Fibroblast of skin of back (primary cell): Measurements from ENCODE around the gene CYTH3.

Source experiments
- DNase-seq: peaks from one replicate; pipeline ENCODE4 v3.0.0-alpha.2; 2013

CYTH3 gene

DNA sequence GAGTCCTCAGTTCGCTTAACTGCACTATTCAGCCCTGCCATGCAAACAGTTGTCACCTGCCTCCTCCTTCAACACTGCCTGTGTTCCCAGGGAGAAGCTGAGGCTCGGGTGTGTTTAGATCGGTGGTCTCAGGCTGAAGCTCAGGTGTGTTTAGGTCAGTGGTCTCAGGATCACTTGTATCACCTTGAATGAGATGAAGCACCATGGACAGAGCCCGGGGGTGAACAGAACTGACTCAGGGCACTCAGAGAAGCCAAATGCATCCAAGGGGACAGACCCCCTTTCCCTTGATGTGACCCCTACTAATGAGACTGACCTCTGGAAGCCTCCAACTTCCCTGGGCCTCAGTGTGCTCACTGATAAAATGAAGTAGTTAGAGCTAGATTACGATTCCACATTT is 84.0 kb downstream of the CYTH3 start:
- DNase-seq: no peak

DNA sequence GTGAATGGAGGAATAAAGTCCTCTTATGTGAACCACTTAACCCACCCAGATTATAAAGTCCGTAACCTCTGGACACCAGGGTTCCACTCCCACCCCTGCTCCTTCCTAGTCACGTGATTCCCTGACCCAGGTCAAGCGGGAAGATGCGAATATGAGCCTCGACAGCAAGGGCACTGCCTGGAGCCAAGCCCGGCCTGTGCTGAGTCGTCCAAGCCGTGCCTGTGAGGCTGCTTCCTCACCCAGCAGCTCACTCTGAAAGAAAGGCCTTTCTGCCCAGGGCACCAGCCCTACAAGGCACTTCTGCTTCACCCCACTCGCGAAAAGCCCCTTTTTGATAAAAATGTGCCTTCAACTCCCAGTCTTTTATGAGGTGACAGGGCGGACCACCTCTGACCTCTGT is 85.8 kb downstream of the CYTH3 start:
- no peak for DNase-seq

DNA sequence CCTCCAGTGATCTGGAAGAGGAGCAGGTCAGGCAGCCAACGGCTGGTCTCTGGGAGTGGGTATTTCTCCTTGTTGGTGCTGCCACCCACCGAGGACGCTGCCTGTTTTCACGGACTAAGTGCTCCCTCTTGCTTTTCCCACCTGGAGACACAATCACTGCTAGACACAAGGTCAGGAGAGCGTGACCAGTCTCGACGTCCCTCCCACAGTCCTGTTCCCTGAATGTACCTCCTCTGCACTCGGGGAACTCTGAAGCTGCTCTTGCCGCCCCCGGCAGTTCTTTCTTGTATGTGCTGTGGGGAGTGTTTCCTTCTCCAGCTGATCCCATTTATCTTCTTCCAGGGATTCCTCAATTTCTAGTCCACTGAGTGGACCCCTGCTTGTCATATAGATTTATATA is 89.4 kb downstream of the CYTH3 start:
- DNase-seq: no peak

DNA sequence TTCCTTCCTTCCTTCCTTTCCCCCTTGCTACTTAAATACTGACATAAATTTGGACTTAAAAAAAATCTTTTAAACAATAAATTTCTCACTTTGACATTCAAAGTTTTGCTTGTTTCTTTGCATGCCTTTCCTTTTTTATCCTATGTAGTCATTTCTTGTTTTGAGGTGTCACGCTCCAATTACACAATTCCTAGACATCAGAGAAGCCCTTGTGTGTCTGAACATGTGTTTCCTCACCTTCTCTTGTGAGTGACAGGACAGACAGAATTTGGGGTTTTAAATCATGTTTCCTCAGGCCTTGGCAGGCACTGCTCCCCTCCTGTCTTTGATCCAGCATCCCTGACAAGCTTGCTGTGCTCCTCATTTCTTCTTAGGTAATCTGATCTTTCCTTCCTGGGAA is 91.3 kb downstream of the CYTH3 start:
- DNase-seq: no peak

DNA sequence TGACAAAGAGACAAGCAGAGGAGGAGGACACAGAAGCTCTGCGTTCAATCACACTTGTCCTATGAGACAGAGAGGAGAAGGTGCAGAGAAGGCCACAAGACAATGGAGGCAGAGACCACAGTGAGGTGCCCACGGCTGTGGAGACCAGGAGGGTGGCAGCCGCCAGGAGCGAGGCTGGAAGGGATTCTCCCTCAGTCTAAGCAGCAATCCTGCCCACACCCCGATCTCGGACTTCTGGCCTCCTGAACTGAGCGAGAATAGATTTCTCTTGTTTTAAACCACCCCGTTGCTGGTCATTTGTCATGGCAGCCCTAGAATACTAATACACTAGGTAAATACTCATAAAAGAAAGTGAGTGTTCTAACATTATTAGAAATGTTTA is 92.1 kb downstream of the CYTH3 start:
- DNase-seq: no peak

GRCh38 chr7:6179620-6180343 is 92.6 kb downstream of the CYTH3 start:
- no peak for DNase-seq

DNA sequence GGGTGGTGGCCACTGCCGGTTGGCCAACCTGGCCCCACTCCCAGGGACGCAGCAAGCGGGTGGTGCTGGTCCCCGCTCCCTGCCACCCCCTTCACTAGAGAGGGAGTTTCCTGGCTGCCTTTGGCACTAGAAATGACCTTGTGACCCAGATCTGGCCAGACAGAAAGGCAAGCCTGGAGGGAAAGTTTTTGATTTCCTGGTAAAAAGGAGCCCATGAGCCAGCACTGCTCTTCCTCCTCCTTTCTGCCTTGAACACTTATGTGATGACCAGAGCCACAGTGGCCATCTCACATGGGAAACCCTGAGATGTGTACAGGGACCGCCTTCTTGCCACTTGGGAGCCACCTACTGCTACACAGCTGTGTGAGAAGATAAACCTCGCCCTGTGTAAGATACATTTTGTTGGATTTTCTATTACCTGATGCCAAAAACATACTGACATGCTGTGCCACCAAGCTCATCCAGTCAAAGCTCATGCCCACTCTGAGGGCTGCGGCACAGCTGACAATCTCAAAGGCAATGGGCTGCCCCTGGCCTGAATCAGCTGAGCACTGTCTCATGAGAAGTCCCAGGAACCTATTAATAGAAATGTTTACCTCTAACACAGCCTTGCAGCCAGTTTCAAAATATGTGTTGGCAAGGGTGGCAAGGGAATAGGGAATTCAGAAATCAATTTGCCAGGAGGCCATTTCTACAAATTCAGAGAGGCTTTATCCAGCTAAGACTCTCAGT is 94.0 kb downstream of the CYTH3 start:
- no peak for DNase-seq

GRCh38 chr7:6175645-6176044 is 96.8 kb downstream of the CYTH3 start:
- peak; percentile 28 for DNase-seq

GRCh38 chr7:6172910-6173295 is 99.5 kb downstream of the CYTH3 start:
- no peak for DNase-seq

DNA sequence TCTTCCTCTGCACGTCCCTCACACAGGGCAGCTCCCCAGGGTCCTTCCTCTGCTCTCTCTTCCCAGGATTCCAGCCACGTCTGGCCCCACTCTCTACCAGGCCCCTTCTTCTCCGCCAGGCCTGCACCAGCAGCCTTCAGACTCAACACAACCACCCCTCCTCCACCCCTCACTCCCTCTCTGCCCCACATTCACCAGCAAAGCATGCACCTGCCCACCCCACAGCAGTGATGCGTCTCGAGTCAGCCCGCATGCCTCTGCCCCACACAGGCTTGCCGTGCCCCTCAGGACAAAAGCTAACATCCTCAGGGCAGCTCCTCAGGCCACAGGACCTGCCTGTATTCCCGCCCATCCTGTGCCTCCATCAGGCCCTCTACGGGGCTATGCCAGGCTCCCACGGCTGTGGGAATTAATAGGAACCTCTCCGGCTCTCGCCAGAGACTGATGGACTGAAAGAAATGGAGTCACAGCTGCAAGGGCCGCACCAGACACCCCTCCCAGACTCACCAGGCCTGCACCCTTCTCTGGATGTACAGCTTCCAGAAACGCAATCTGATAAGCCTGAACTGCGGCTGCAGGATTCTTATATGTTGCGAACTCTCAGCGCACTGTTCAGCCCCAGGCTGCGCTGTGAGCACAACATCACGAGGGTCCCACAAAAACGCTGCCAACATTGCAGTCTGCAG is 100.1 kb downstream of the CYTH3 start:
- peak; percentile 56 for DNase-seq

DNA sequence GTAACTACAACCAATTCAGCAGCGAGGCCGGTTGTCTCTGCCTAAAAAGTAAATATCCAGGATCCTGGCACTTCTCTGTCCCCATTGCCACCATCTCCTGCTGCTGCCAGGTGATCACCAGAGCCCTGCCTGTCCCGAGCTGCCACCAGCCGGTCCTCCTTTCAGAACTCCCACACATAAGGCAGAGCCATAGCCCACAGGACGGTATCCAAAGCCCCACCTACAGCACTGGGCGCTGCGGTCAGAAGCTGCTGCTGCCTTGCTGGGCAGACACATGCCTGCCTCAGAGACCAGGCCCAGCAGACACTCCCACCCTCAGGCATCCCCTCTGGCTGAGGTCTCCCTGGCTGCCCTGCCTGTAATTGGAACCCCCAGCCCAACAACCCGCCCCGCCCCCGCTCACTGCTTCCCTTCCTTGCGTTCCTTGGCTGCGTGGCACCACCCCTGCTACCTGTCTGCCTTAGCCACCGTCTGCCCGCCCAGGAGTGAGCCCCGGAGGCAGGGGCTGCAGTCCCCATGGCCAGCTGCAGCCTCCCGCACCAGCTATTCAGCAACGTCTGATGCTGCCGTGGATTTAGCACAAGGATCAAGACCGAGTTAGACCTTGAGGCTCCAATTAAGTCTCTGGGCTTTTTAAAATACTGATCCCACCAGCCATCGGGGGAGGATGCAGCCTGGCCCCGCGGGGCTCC is 100.7 kb downstream of the CYTH3 start:
- no peak for DNase-seq

- no peak for DNase-seq
Observed at GRCh38 chr7:6170571-6171531, 101.6 kb downstream of the CYTH3 start.

GRCh38 chr7:6169805-6170520 is 102.5 kb downstream of the CYTH3 start:
- no peak for DNase-seq

GRCh38 chr7:6168477-6168868 is 104.0 kb downstream of the CYTH3 start:
- DNase-seq: no peak

GRCh38 chr7:6167587-6168476 is 104.6 kb downstream of the CYTH3 start:
- no peak for DNase-seq

GRCh38 chr7:6167004-6167551 is 105.3 kb downstream of the CYTH3 start:
- no peak for DNase-seq

DNA sequence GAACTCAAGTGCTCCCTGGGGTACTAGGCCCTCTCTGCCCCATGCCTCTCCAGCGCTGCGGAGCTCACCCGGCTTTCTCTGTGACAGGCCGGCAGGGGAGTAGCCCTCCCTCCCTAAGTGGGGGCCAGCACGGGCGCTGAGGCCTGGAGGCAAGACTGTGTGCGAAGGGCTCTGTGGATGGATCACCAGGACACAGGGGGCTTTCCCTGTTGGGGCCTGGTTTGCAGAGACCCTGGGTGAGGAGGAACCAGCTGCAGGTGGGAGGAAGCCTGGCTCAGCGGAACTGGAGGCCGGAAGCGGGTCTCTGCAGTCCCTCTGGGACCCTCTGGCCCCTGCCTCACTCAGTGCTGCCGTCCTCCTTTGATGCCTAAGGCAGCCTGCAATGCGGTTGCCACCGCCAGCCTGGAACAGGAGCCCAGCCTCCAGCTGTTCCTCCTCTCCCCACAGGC is 106.0 kb downstream of the CYTH3 start:
- no peak for DNase-seq

- DNase-seq: no peak
Observed at GRCh38 chr7:6165521-6166320, 106.7 kb downstream of the CYTH3 start.

DNA sequence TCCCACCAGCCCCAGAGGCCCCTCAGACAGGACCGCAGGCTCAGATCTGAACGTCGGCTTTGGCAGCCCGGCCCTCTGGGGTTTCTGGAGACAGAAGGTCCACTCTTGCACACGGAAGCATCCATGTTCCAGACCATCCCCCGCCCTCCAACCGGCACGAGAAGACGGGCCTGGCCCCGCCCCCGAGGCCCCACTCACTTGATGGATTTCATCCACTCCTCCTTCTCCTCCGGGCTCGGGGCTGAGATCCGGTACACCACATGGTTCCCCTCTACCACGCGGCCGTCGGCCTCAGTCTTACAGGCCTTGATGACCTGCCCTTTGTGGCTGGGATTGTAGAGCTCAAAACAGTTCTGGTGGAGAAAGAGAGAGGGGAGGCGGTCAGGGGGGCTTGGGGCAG is 107.3 kb downstream of the CYTH3 start:
- DNase-seq: no peak
